ENCODE data around the gene POLH. TPM values are rescaled to one million over a fixed set of nuclear protein-coding genes. Genes with fewer than 3 reads are reported as not detected.

POLH gene
- total RNA-seq, 3 donors from 2014 or later, result 15.7 to 22.8 (median 18.8) TPM

- no peak for DNase-seq
- H3K4me1 Mint-ChIP-seq (ENCODE audit: low read depth), result no peaks in the 10 kb centered on the region
- H3K27me3 Mint-ChIP-seq (ENCODE audit: low read depth), result no peaks in the 10 kb centered on the region
- H3K36me3 Mint-ChIP-seq (ENCODE audit: insufficient read depth), result peaks cover 15% of the 10 kb centered on the region
- no peak for ATAC-seq
- no peaks in the 10 kb centered on the region for H3K9me3 Mint-ChIP-seq
- H3K4me3 Mint-ChIP-seq, result no peak overlapping the region
Observed at GRCh38 chr6:43616725-43617472, 40.9 kb downstream of the POLH start.

GRCh38 chr6:43621078-43621835 is 45.3 kb downstream of the POLH start:
- ATAC-seq (no peak), DNase-seq (no peak)
- no peaks in the 10 kb centered on the region for H3K27me3 Mint-ChIP-seq (ENCODE audit: low read depth)
- no peak overlapping the region for H3K4me3 Mint-ChIP-seq
- H3K36me3 Mint-ChIP-seq (ENCODE audit: insufficient read depth), result peaks cover 23% of the 10 kb centered on the region
- H3K9me3 Mint-ChIP-seq, result no peaks in the 10 kb centered on the region
- no peaks in the 10 kb centered on the region for H3K4me1 Mint-ChIP-seq (ENCODE audit: low read depth)

GRCh38 chr6:43621836-43622180 is 45.8 kb downstream of the POLH start:
- DNase-seq (no peak), ATAC-seq (no peak)
- H3K4me1 Mint-ChIP-seq (ENCODE audit: low read depth), result peaks cover 2% of the 10 kb centered on the region
- H3K9me3 Mint-ChIP-seq, result no peaks in the 10 kb centered on the region
- H3K36me3 Mint-ChIP-seq (ENCODE audit: insufficient read depth), result peaks cover 25% of the 10 kb centered on the region
- H3K4me3 Mint-ChIP-seq, result no peak overlapping the region
- H3K27me3 Mint-ChIP-seq (ENCODE audit: low read depth), result no peaks in the 10 kb centered on the region

GRCh38 chr6:43622541-43622940 is 46.6 kb downstream of the POLH start:
- ATAC-seq (no peak), DNase-seq (no peak)
- no peaks in the 10 kb centered on the region for H3K9me3 Mint-ChIP-seq
- H3K4me1 Mint-ChIP-seq (ENCODE audit: low read depth), result peaks cover 10% of the 10 kb centered on the region
- no peaks in the 10 kb centered on the region for H3K27me3 Mint-ChIP-seq (ENCODE audit: low read depth)
- no peak overlapping the region for H3K4me3 Mint-ChIP-seq
- H3K36me3 Mint-ChIP-seq (ENCODE audit: insufficient read depth), result peaks cover 25% of the 10 kb centered on the region

- Mint-ChIP-seq H3K36me3 (ENCODE audit: insufficient read depth) (peaks cover 25% of the 10 kb centered on the region), H3K4me1 (ENCODE audit: low read depth) (peaks cover 18% of the 10 kb centered on the region), H3K27me3 (ENCODE audit: low read depth) (no peaks in the 10 kb centered on the region), H3K9me3 (no peaks in the 10 kb centered on the region), H3K4me3 (no peak overlapping the region)
- ATAC-seq, result no peak
- no peak for DNase-seq
Observed at GRCh38 chr6:43623880-43624785, 48.1 kb downstream of the POLH start.

- no peak for ATAC-seq
- Mint-ChIP-seq H3K9me3 (no peaks in the 10 kb centered on the region), H3K27me3 (ENCODE audit: low read depth) (no peaks in the 10 kb centered on the region)
Observed at GRCh38 chr6:43624786-43625288, 48.9 kb downstream of the POLH start.

GRCh38 chr6:43625393-43625992 is 49.5 kb downstream of the POLH start:
- no peak for DNase-seq
- H3K9me3 Mint-ChIP-seq, result no peaks in the 10 kb centered on the region
- ATAC-seq, result no peak
- H3K4me1 Mint-ChIP-seq (ENCODE audit: low read depth), result peaks cover 24% of the 10 kb centered on the region
- H3K36me3 Mint-ChIP-seq (ENCODE audit: insufficient read depth), result peaks cover 24% of the 10 kb centered on the region
- H3K4me3 Mint-ChIP-seq, result no peak overlapping the region
- H3K27me3 Mint-ChIP-seq (ENCODE audit: low read depth), result no peaks in the 10 kb centered on the region

More at GRCh38 chr6:43624786-43625288, 48.9 kb downstream of the POLH start:
- H3K4me3 Mint-ChIP-seq, result no peak overlapping the region
- peaks cover 25% of the 10 kb centered on the region for H3K36me3 Mint-ChIP-seq (ENCODE audit: insufficient read depth)
- no peak for DNase-seq
- peaks cover 18% of the 10 kb centered on the region for H3K4me1 Mint-ChIP-seq (ENCODE audit: low read depth)

GRCh38 chr6:43627008-43627825 is 51.2 kb downstream of the POLH start:
- ATAC-seq (no peak), DNase-seq (no peak)
- no peaks in the 10 kb centered on the region for H3K9me3 Mint-ChIP-seq
- no peaks in the 10 kb centered on the region for H3K27me3 Mint-ChIP-seq (ENCODE audit: low read depth)
- H3K4me3 Mint-ChIP-seq, result peak overlapping the region; percentile 72
- H3K4me1 Mint-ChIP-seq (ENCODE audit: low read depth), result peaks cover 26% of the 10 kb centered on the region
- peaks cover 12% of the 10 kb centered on the region for H3K36me3 Mint-ChIP-seq (ENCODE audit: insufficient read depth)

GRCh38 chr6:43628393-43629103 is 52.6 kb downstream of the POLH start:
- DNase-seq, result peak; percentile 35
- Mint-ChIP-seq H3K4me1 (ENCODE audit: low read depth) (peaks cover 26% of the 10 kb centered on the region), H3K36me3 (ENCODE audit: insufficient read depth) (peaks cover 7% of the 10 kb centered on the region), H3K4me3 (peak overlapping the region; percentile 97), H3K27me3 (ENCODE audit: low read depth) (no peaks in the 10 kb centered on the region), H3K9me3 (no peaks in the 10 kb centered on the region)
- peak; percentile 33 to 39 for ATAC-seq

- peaks cover 28% of the 10 kb centered on the region for H3K4me1 Mint-ChIP-seq (ENCODE audit: low read depth)
- H3K27me3 Mint-ChIP-seq (ENCODE audit: low read depth), result no peaks in the 10 kb centered on the region
- H3K9me3 Mint-ChIP-seq, result no peaks in the 10 kb centered on the region
- DNase-seq, result peak; percentile 92
- peaks cover 3% of the 10 kb centered on the region for H3K36me3 Mint-ChIP-seq (ENCODE audit: insufficient read depth)
- peak within 1 kb of the TSS; percentile 97 for H3K4me3 Mint-ChIP-seq
- peak; percentile 87 to 89 for ATAC-seq
Observed at GRCh38 chr6:43629104-43629504, 53.1 kb downstream of the POLH start, which contains the start of gene GTPBP2. GTPBP2 (minus strand) TSS chr6:43629264; CDS start chr6:43629162, 102 bp downstream.

- H3K4me3 Mint-ChIP-seq, result peak overlapping the region; percentile 97
- peaks cover 3% of the 10 kb centered on the region for H3K36me3 Mint-ChIP-seq (ENCODE audit: insufficient read depth)
- ATAC-seq (peak; percentile 69 to 73), DNase-seq (peak; percentile 74)
- peaks cover 28% of the 10 kb centered on the region for H3K4me1 Mint-ChIP-seq (ENCODE audit: low read depth)
- H3K27me3 Mint-ChIP-seq (ENCODE audit: low read depth), result no peaks in the 10 kb centered on the region
- no peaks in the 10 kb centered on the region for H3K9me3 Mint-ChIP-seq
Observed at GRCh38 chr6:43629505-43630300, 53.7 kb downstream of the POLH start.

- DNase-seq (no peak), ATAC-seq (no peak)
- H3K36me3 Mint-ChIP-seq (ENCODE audit: insufficient read depth), result peaks cover 3% of the 10 kb centered on the region
- peak overlapping the region; percentile 43 for H3K4me3 Mint-ChIP-seq
- H3K27me3 Mint-ChIP-seq (ENCODE audit: low read depth), result no peaks in the 10 kb centered on the region
- peaks cover 39% of the 10 kb centered on the region for H3K4me1 Mint-ChIP-seq (ENCODE audit: low read depth)
- no peaks in the 10 kb centered on the region for H3K9me3 Mint-ChIP-seq
Observed at GRCh38 chr6:43630980-43631619, 55.1 kb downstream of the POLH start.
